HepG2 (cell line): ENCODE measurements around the gene KLHL17. TPM values are rescaled to one million over a fixed set of nuclear protein-coding genes. Genes with fewer than 3 reads are reported as not detected.
A peak's percentile ranks its signal among the peaks of the same experiment; 100 is the strongest.

Source experiments
- ATAC-seq: fragments of 200-7000 bp; cut with Tn5 transposase; 3 replicates; pipeline ENCODE4 v1.9.1; 2020; ENCODE audit warnings: mild to moderate bottlenecking, moderate library complexity
- BruUV-seq: library from RNA; stranded (reverse); fragments of 400-500 nt; replicated peaks from 2 replicates; lab custom pipeline; 2021; lab: Mats Ljungman, UMichigan
- CTCF ChIA-PET: fragments of 300-600 bp; formaldehyde crosslinking; extraction: SDS; loops from one replicate; lab custom pipeline; 2021; ENCODE audit warnings: low total read pairs, inconsistent platforms, low intra/inter-chr PET ratio; lab: Yijun Ruan, JAX
- POLR2A ChIA-PET: fragments of 350-600 bp; sonication (Branson Sonifier 250); formaldehyde crosslinking; loops from one replicate; lab custom pipeline; 2020; ENCODE audit warnings: antibody characterized with exemption, inconsistent platforms; lab: Yijun Ruan, JAX
- DNase-seq: peaks from one replicate; pipeline ENCODE4 v3.0.0-alpha.2; 2015; ENCODE audit warnings: low spot score
- FAIRE-seq: peaks from 3 replicates; lab custom pipeline; 2011; peaks lifted over from hg19 to GRCh38; lab: Jason Lieb, UNC
- H2AFZ ChIP-seq: one replicate; pipeline ENCODE4 v1.6.1; 2011; ENCODE audit warnings: low read length, inconsistent platforms
- H3K27ac ChIP-seq: fragments of 300-600 bp; 3 replicates; pipeline ENCODE4 v1.8.0; 2011; ENCODE audit warnings: mixed run types, mild to moderate bottlenecking, mixed read lengths, low read length, inconsistent platforms; ENCODE audit not compliant: insufficient read depth; ENCODE audit errors: extremely low read length
- H3K27me3 ChIP-seq, 2 experiments: fragments of 200-600 bp in 1 of 2; 2 replicates in 1 of 2; 3 replicates in 1 of 2; pipeline versions ENCODE4 v1.6.0 to v1.8.0; 2011; ENCODE audit warnings: low read length in 2 of 2, mild to moderate bottlenecking in 2 of 2, moderate library complexity in 2 of 2, inconsistent platforms in 1 of 2; ENCODE audit not compliant: insufficient read depth in 2 of 2, control insufficient read depth in 1 of 2
- H3K36me3 ChIP-seq, 2 experiments: fragments of 200-600 bp in 1 of 2; replicated peaks in 1 of 2; 2 replicates in 1 of 2; 3 replicates in 1 of 2; pipeline versions ENCODE4 v1.5.1 to v1.8.0; 2011; ENCODE audit warnings: low read length in 2 of 2, inconsistent platforms in 1 of 2; ENCODE audit not compliant: insufficient read depth in 2 of 2, control insufficient read depth in 1 of 2
- H3K4me1 ChIP-seq: 2 replicates; pipeline ENCODE4 v1.5.1; 2012; ENCODE audit warnings: low read length, inconsistent platforms; ENCODE audit not compliant: insufficient read depth
- H3K4me2 ChIP-seq: 2 replicates; pipeline ENCODE4 v1.6.0; 2011; ENCODE audit warnings: low read depth, low read length, inconsistent platforms
- H3K4me3 ChIP-seq, 3 experiments: fragments of 200-600 bp in 1 of 3; sonication (generic), shearing (Covaris generic) in 1 of 3; replicated peaks in 1 of 3; 2 replicates each; pipeline ENCODE4 v1.5.1; 2011 to 2016; ENCODE audit warnings: low read length in 3 of 3, inconsistent platforms in 2 of 3, low read depth in 2 of 3, mild to moderate bottlenecking in 2 of 3, control low read depth in 1 of 3, mixed read lengths in 1 of 3; ENCODE audit not compliant: insufficient read depth in 1 of 3
- H3K79me2 ChIP-seq: one replicate; pipeline ENCODE4 v1.6.1; 2011; ENCODE audit warnings: low read length, inconsistent platforms; ENCODE audit not compliant: insufficient read depth
- H3K9ac ChIP-seq: 2 replicates; pipeline ENCODE4 v1.6.0; 2011; ENCODE audit warnings: mild to moderate bottlenecking, low read depth, low read length, inconsistent platforms; ENCODE audit not compliant: insufficient read depth
- H3K9me3 ChIP-seq: 2 replicates; pipeline ENCODE4 v1.5.1; 2012; ENCODE audit warnings: mild to moderate bottlenecking, low read length
- H4K20me1 ChIP-seq: 2 replicates; pipeline ENCODE4 v1.6.0; 2011; ENCODE audit warnings: inconsistent platforms, mild to moderate bottlenecking, low read length, moderate library complexity; ENCODE audit not compliant: insufficient read depth
- ARNTL ChIP-seq: sonication (generic); formaldehyde crosslinking; IDR thresholded peaks from 2 replicates; pipeline ENCODE4 v1.4.0; 2020; ENCODE audit warnings: mild to moderate bottlenecking, missing genetic modification reagents
- EZH2 ChIP-seq: conservative IDR thresholded peaks from 2 replicates; pipeline ENCODE4 v1.6.1; 2012; ENCODE audit warnings: mild to moderate bottlenecking, low read depth, low read length, moderate library complexity
- FOXK2 ChIP-seq: fragments of 450-650 bp; IDR thresholded peaks from 2 replicates; pipeline ENCODE4 v1.6.1; 2016
- GABPB1 ChIP-seq: IDR thresholded peaks from 2 replicates; pipeline ENCODE4 v1.6.1; 2016; ENCODE audit warnings: mild to moderate bottlenecking, missing genetic modification reagents, moderate library complexity, missing compliant biosample characterization
- HOXA7 ChIP-seq: sonication (generic); formaldehyde crosslinking; IDR thresholded peaks from 2 replicates; pipeline ENCODE4 v1.8.1; 2022; ENCODE audit warnings: mild to moderate bottlenecking, missing genetic modification reagents, moderate library complexity
- PCBP1 ChIP-seq: fragments of 200-400 bp; formaldehyde crosslinking; IDR thresholded peaks from 2 replicates; pipeline ENCODE4 v1.6.1; 2017; ENCODE audit warnings: mild to moderate bottlenecking, low read depth, low read length, borderline replicate concordance
- WGBS: methylation state at CpG from one replicate; pipeline ENCODE4 v1.1.6; 2017; ENCODE audit warnings: low lambda C conversion rate; 5-methylcytosine and 5-hydroxymethylcytosine counted together
- in situ Hi-C: cut with HindIII; loops from 2 replicates; pipeline ENCODE4 v1.10.0; 2017; ENCODE audit warnings: low pct_unique_long_range_greater_than_20kb; ENCODE audit not compliant: extremely low pct_ligation_motif_present
- intact Hi-C: fragments of 100-400 bp; cut with micrococcal nuclease; formaldehyde crosslinking; loops from one replicate; pipeline ENCODE4 v1.10.0; 2022; ENCODE audit not compliant: unreplicated experiment
- polyA plus RNA-seq, 8 experiments: library from polyadenylated mRNA; depleted of rRNA in 3 of 8; stranded (reverse) in 7 of 8; unstranded in 1 of 8; fragments of >200 nt; fragmentation: Illumina TruSeq in 4 of 8; extraction: Trizol in 4 of 8; gene quantifications; 2 replicates each; pipeline versions ENCODE4 v1.2.1 to v1.2.3, GENCODE V29; 2011 to 2016; ENCODE audit warnings: low read depth in 4 of 8, missing spikeins in 1 of 8, mixed read lengths in 1 of 8; ENCODE audit not compliant: insufficient read depth in 1 of 8
- total RNA-seq, 5 experiments: library from RNA; depleted of rRNA; stranded (reverse); fragments of >200 nt; fragmentation: Illumina TruSeq; extraction: Trizol; gene quantifications; 2 replicates each; pipeline ENCODE4 v1.2.3, GENCODE V29; 2016; ENCODE audit warnings: low read depth in 1 of 5
- TF ChIP-seq, protein P1 (sequence below): sonication (generic); formaldehyde crosslinking; IDR thresholded peaks from 2 replicates; pipeline ENCODE4 v1.9.0; 2021; ENCODE audit warnings: missing genetic modification reagents, borderline replicate concordance

The KLHL17 gene
- total and polyA plus RNA-seq, 2 of the 13 experiments (the other 11 are each of a cell fraction or from before 2014, with no cell fraction given): 9.3 to 24.7 TPM

DNA sequence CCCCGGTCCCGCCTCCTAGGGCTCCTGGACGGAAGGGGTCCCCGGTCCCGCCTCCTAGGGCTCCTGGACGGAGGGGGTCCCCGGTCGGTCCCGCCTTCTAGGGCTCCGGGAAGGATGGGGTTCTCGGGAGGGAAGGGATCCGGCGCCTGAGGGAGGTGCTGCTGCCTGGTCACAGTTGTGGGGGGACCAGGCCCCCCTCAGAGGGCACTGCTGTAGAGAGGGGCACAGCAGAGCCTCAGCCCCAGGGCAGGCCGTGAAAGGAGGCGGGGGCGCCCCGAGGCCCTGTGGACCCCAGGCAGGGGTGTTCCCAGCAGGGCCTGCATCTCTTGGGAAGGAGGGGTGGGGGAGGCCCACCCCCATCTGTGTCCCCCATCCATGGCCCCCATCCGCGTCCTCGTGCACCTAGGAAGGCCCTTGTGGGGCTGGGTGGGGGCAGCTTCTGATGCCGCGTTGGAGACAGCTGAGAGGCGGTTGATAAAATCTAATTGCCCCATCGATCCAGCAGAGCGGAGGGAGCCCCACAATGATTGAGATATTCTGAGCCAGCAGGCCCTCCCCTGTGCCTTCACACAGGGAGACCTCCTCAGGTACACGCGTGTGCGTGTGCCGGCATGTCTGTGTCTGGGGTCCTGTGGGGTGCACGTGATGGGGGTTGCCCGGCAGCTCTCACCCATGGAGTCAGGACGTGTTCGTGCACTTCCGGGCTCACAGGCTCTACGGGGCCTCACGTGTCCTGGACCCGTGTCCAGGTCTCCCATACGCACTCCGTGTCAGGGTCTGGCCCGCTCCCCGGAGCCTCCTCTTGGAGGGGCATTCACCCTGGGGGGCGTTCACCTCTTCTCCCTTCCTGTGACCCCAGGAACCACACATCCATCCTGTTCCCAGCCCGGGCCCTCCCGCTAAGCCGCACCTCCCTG is 23.8 kb upstream of the KLHL17 start:
- no peak for DNase-seq
- no peak for ATAC-seq
- intact Hi-C loops: no loop called here
- Histone ChIP-seq H3K4me3 (no peak overlapping the region; a peak in 1 of 6 replicates), H3K36me3 (no peaks in the 10 kb centered on the region), H4K20me1 (no peaks in the 10 kb centered on the region), H3K9me3 (no peaks in the 10 kb centered on the region), H3K9ac (no peak overlapping the region), H3K27ac (no peak overlapping the region), H3K4me2 (no peak overlapping the region; the same call in 1 of the 2 replicates), H3K27me3 (peaks cover 31 to 82% of the 10 kb centered on the region in 2 experiments), H3K4me1 (peaks cover 32% of the 10 kb centered on the region), H2AFZ (no peak overlapping the region)
- BruUV-seq: no TSS peak
- ChIA-PET CTCF (interaction anchor here (1.2 kb wide), 1 partner anchor 32 kb away, joined by 4 read pairs; no protein-coding TSS in a partner anchor), POLR2A (no interaction called here)
- in situ Hi-C loops: no loop called here
- 15% methylated on average over 12 of the region's 45 CpGs for WGBS
- no peak for FAIRE-seq
- TF ChIP-seq ARNTL (CRISPR knock-in tag) (0 out of 2 replicates have a peak, but pooled peaks have one; percentile 41), GABPB1 (CRISPR knock-in tag) (0 out of 2 replicates have a peak, but pooled peaks have one; percentile 16), HOXA7 (CRISPR knock-in tag) (no peak), PCBP1 (0 out of 2 replicates have a peak, but pooled peaks have one; percentile 14), EZH2 (0 out of 2 replicates have a peak, but pooled peaks have one; percentile 7), FOXK2 (no peak)
- TF ChIP-seq, protein P1, sequence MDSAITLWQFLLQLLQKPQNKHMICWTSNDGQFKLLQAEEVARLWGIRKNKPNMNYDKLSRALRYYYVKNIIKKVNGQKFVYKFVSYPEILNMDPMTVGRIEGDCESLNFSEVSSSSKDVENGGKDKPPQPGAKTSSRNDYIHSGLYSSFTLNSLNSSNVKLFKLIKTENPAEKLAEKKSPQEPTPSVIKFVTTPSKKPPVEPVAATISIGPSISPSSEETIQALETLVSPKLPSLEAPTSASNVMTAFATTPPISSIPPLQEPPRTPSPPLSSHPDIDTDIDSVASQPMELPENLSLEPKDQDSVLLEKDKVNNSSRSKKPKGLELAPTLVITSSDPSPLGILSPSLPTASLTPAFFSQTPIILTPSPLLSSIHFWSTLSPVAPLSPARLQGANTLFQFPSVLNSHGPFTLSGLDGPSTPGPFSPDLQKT: no peak
- TF ChIP-seq, all 625 proteins: peak for 4
- H3K79me2 ChIP-seq: no peaks in the 10 kb centered on the region
